IPS DF 4.7 (cell line): ENCODE results near the gene BCR.

Experiments
- DNase-seq: peaks from one replicate; pipeline ENCODE4 v3.0.0-alpha.2; 2013; ENCODE audit warnings: low spot score; ENCODE audit errors: extremely low read depth

The BCR gene

GRCh38 chr22:23215294-23216241 lies 35.3 kb downstream of the BCR start:
- no peak for DNase-seq

GRCh38 chr22:23216461-23217170 lies 36.3 kb downstream of the BCR start:
- DNase-seq, result no peak

- no peak for DNase-seq
Measured at GRCh38 chr22:23217171-23218052, 37.1 kb downstream of the BCR start.

- no peak for DNase-seq
Measured at GRCh38 chr22:23218053-23218866, 38.0 kb downstream of the BCR start.

- DNase-seq, result no peak
Measured at GRCh38 chr22:23218867-23219251, 38.5 kb downstream of the BCR start.

GRCh38 chr22:23219317-23219716 lies 39.0 kb downstream of the BCR start:
- DNase-seq, result no peak

DNA sequence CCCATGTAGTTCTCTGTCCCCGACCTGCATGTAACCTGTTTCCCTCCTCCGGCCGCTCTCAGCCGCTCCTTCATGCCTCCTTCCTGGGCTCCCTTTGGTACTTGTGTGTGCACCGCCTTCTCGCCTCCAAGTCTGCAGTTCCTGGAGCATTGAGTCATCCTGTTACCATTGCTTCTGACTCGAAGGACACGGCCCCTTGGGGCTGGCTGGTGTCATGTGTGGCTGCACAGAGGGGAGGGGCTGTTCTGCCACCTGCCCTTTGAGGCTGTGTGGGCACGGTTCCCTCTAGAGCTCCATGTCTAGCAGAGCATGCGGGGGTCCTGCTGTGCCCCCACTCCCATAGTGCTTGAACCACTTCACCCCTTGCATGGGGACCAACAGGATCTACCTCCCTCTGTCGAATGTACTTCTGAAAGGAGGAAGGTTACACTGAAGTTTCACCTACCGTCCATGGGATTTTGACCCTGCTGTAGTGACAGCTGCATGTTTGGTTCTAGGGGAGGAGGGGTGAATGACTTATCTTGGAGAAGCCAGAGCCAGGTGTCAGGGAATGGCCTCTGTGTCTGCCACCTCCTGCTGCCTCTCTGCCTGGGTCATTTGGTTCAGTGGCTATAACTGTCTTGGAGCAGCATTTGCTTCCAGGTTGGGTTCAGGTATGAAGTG lies 39.6 kb downstream of the BCR start:
- no peak for DNase-seq

GRCh38 chr22:23220485-23221350 lies 40.4 kb downstream of the BCR start:
- no peak for DNase-seq

DNA sequence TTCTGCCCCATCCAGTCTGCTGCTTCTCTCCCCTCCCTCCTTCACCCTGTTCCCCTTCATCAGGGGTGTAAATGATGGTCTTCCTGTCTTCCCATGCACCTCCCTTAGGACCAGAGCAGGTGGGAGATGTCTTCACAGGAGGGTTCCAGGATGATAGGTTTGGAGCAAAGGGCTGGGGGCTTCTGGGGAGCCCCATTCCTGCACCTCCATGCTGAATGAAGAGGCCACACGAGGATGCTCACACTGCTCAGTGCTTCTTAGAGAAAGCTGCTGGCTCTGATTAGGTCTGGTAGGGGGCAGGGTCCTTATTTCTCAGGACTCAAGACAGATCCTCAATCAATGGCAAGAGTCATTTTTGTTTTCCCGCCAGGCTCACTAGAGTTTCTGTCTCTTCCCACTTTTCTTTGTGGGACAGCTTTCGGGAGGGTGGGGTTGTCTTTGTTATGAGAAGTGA lies 41.1 kb downstream of the BCR start:
- no peak for DNase-seq

DNA sequence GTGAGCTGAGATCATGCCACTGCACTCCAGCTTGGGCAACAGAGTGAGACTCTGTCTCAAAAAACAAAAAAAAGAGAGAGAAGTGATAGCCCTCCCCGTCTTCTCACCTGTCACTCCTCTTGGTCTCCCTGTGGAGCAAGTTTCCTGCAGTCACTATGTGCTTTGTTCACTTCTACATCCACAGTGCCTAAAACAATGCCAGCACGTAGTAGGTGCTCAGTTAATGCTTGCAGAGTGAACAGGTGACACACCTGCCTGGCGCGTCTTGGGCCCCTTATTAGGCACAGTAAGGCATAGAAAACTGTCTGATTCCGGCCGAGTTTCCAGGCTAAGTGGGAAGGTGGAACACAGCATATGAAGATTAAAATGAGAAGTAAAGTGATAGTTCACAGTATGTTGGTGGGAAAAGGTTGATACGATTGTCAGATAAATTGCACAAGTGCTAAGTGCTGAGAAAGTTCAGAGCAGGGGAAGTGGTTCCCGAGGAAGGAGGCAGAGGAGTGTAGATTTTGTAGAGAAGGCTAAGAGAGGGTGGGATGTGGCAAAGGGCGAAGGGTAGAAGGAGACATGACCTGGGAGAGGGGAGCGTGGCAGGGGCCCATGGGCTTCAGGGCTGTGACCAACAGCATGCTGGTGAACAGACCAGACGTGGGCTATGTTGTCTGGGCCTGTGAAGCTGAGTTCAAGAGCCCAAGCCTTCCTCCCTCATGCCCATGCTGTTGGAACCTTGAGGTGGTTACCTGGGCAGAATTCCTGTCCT lies 41.9 kb downstream of the BCR start:
- no peak for DNase-seq

DNA sequence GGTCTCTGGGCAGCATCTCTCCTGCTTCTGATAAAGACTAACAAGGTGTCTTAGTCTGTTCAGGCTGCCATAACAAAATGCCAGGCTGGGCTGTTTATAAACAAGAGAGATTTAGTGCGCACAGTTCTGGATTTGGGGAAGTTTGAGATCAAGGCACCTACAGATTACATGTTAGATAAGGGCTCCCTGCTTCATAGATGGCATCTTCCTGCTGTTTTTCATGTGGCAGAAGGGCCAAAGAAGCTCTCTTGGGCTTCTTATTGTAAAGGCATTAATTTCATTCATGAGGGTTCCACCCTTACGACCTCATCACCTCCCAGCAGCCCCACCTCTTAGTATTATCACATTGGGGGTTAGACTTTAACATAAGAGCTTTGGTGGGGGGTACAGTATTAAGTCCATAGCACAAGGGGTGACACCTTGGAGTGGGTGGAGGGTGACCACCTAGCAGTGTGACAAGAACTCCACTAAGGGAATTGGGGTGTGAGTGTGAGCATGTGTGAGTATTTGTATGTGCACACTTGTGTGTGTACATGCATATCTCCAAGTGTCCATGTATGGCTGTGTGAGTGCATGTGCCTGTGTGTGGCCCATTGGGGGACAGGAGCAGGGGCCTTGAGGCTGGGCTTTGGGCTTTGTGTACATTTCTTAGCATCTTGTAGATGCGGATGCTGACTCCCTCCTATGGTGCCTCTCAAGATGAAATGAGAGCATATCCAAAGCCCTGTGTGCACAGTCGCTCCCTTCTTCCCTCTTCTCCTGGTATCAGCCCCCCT lies 42.7 kb downstream of the BCR start:
- DNase-seq, result no peak

DNA sequence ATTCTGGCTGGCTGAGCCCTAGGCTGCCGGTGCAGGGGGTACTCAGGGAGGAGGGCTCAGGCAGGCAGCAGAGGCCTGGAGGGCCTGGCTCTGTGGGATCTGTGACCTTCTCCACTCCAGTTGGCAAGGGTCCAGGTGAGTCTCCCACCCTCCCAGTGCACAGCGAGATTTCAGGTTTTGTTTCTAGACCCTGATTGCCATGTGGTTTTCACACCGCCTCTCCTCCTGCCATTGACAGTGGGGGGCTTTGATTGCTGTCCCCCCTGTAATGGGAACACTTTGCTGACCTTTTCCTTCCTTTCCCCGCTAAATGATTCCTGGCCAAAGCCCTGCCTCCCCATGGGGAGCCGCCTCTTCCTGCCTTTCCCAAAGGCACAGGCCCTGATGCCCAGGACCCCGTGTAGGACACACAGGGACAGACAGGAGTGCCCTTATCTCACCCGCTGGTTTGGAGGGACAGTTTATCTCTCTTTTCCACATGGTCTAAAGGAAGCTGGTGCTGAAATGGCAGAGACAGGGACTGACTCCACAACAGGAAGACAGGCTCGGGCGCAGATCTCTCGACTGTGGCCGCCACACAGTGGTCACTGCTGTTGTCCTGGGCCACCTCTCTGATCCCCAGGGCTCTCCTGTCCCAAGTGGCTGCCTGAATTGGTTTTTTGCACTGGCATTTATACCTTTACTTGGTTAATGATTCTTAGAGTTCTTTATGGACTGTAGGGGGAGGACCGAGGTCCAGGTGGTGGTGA lies 43.4 kb downstream of the BCR start:
- DNase-seq, result no peak

GRCh38 chr22:23224846-23225245 lies 44.5 kb downstream of the BCR start:
- no peak for DNase-seq

DNA sequence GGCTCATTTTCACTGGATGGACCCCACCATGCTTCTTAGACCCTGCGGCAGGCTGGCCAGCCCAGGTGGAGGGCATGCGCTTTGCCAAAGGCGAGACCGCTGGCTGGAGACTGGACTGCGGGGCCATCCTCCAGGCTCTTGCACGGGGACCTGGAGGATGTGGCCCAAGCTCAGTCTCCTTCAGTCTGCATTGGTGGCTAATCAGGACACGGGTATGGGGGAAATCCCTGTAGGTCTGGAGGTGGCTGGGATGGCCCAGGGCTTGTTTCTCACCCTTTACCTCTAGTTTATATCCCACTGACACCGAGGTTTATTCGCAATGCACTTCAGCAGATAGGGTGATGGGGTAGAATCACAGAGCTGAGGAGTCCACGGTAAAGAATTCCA lies 45.0 kb downstream of the BCR start:
- no peak for DNase-seq

DNA sequence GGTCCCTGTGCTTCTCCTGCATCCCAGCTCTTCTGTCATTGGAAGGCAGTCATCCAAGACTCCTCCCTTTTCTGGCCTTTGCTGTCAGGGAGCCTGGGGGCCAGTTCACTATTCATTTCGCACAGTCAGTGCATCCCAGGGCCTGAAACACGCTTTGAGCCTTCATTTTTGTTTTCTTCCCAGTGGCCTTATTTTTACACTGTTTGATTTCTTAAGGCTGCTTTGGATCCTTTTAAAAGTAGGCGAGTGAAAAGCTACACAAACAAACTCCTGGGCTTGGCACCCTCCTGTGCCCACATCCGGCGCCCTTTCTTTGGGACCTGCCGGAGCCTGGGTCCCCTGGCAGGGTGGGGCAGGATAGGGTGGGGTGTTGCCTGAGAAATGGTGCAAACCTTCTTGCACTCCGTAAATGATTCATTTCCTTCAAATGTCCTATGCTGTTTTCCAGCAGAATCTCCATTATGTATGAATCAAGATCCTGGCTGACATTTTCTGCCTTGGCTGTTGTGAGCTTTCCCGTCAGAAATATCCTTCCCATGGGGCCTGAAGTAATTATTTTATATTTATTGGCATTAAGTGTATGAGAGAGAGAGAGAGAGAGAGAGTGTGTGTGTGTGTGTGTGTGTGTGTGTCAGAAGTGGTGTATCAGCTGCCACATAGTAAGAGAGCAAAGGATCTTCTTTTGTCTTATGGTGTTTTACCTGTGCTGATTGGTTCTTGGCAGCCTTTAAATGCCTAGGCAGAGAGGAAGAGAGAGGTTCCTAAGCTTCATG lies 45.6 kb downstream of the BCR start:
- no peak for DNase-seq

DNA sequence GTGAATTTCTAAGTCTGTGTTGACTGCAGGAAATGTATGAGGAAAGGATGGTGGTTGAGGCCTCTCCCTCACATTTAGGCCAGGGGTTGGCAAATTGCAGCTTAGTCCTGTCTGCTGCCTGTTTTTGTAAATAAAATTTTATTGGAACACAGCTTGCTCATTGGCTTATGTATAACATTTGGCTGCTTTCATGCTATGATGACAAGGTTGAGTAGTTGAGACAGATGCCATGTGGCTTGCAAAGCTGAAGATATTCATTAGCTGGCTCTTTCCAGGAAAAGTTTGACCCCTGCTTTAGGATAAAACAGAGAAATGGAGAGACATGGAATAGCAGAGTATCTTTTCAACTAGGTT lies 46.2 kb downstream of the BCR start:
- DNase-seq, result no peak
